Lung (tissue), 12 donors: ENCODE measurements around the gene TP53RK. TPM values are rescaled to one million over a fixed set of nuclear protein-coding genes. Genes with fewer than 3 reads are reported as not detected.

ENCODE experiments used
- ATAC-seq: fragments of 200-7000 bp; cut with Tn5 transposase; one replicate; pipeline ENCODE4 v1.9.1; 2020; ENCODE audit warnings: moderate number of reproducible peaks; ENCODE audit not compliant: insufficient read depth, low FRiP score
- DNase-seq, 3 donors: peaks; one replicate each; pipeline ENCODE4 v3.0.0-alpha.2; 2013 to 2017
- H3K27ac ChIP-seq, 2 donors: one replicate each; pipeline ENCODE4 v1.5.1; 2013; ENCODE audit warnings: mild to moderate bottlenecking in 2 of 2, moderate library complexity in 2 of 2, control low read depth in 1 of 2, inconsistent platforms in 1 of 2, low read depth in 1 of 2, low read length in 1 of 2
- H3K27me3 ChIP-seq, 3 donors: one replicate each; pipeline ENCODE4 v1.5.1; 2013; ENCODE audit warnings: low read length in 2 of 3; ENCODE audit not compliant: control insufficient read depth in 3 of 3, insufficient read depth in 3 of 3
- H3K36me3 ChIP-seq, 4 donors: one replicate each; pipeline ENCODE4 v1.5.1; 2013; ENCODE audit warnings: low read length in 4 of 4, mild to moderate bottlenecking in 1 of 4, moderate library complexity in 1 of 4; ENCODE audit not compliant: control insufficient read depth in 4 of 4, insufficient read depth in 4 of 4
- H3K4me1 ChIP-seq, 5 donors: one replicate each; pipeline ENCODE4 v1.5.1; 2013; ENCODE audit warnings: low read length in 5 of 5, mild to moderate bottlenecking in 2 of 5, moderate library complexity in 1 of 5; ENCODE audit not compliant: control insufficient read depth in 5 of 5, insufficient read depth in 5 of 5
- H3K4me3 ChIP-seq: one replicate; pipeline ENCODE4 v1.5.1; 2013; ENCODE audit warnings: mild to moderate bottlenecking, control low read depth, moderate library complexity
- H3K9ac ChIP-seq, 2 donors: one replicate each; pipeline ENCODE4 v1.5.1; 2013; ENCODE audit warnings: low read length in 2 of 2, control low read depth in 1 of 2; ENCODE audit not compliant: insufficient read depth in 1 of 2
- H3K9me3 ChIP-seq, 4 donors: one replicate each; pipeline ENCODE4 v1.5.1; 2013; ENCODE audit warnings: low read length in 3 of 4, mild to moderate bottlenecking in 1 of 4, moderate library complexity in 1 of 4; ENCODE audit not compliant: control insufficient read depth in 4 of 4, insufficient read depth in 3 of 4
- WGBS, 2 donors: extraction: QIAGEN DNeasy Blood & Tissue Kit; methylation state at CpG; one replicate each; pipeline ENCODE4 v1.1.7; 2013; 5-methylcytosine and 5-hydroxymethylcytosine counted together
- polyA plus RNA-seq, 2 donors: library from polyadenylated mRNA; stranded (reverse); fragments of 200-250 nt; gene quantifications; one replicate each; pipeline ENCODE4 v1.2.1, GENCODE V29; 2013
- total RNA-seq, 2 donors: library from RNA; depleted of rRNA in 1 of 2; stranded (reverse); fragments of >200 nt in 1 of 2; gene quantifications; one replicate each; pipeline ENCODE4 v1.2.1, GENCODE V29; 2014 to 2021
- TF ChIP-seq, protein P1 (sequence below): IDR thresholded peaks from 2 replicates; pipeline ENCODE4 v1.5.1; 2012; ENCODE audit warnings: mild to moderate bottlenecking; ENCODE audit errors: control extremely low read depth, extremely low read depth
- donor health status: control.
- donor health status: control.
- donor health status: Bipolar disorder and iron deficiency.
- donor health status: healthy.
- donor health status: DM: yes; HTN: yes; CAD: no.

The TP53RK gene
- total and polyA plus RNA-seq, 4 donors = 11.6 to 15.7 (median 12.5) TPM

DNA sequence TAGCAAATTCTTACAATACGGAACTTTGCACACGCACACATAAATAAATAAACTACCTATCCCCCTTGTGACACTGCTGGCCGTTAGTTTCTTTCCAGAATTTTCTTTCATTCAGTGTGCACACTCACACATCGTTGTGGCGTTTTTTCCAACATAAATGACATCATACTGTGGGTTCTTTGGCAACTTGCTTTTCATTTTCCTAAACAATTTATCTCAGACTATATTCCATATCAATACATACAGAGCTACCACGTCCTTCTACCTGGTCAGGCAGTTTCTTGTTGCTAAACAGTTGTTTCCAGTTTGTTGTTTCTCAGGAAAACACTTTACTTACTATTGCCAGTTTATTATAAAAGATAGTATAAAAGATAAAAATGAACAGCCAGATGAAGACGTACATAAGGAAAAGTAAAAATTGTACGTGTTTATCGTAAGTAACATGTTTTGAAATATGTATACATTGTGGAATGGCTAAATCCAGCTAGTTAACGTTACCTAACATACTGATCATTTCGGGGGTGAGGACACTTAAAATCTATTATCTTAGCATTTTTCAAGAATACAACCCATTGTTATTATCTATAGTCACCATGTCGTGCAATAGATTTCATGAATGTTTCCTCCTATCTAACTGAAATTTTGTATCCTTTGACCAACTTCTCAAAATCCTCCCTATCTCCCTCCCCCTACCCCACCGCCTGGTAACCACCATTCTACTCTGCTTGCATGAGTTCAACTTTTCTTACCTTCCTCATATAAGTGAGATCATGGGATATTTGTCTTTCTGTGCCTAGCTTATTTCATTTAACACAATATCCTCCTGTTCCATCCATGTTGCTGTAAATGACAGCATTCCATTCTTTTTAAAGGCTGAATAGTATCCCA is 1.2 kb upstream of the TP53RK start:
- Histone ChIP-seq H3K9me3 (no peaks in the 10 kb centered on the region), H3K36me3 (peaks cover 0 to 9% (median 3%) of the 10 kb centered on the region in 4 donors), H3K27me3 (no peaks in the 10 kb centered on the region), H3K4me1 (peaks cover 0 to 13% (median 1%) of the 10 kb centered on the region in 5 donors), H3K4me3 (no peak overlapping the region), H3K9ac (peak overlapping the region in 1 of 2 donors; percentile 77), H3K27ac (peak overlapping the region in 1 of 2 donors; percentile 80)
- DNase-seq = peak in 2 of 3 donors; percentile 44 to 54
- 39 to 48% methylated on average over 13 of the region's 13 CpGs for WGBS, 2 donors
- ATAC-seq = no peak
- TF ChIP-seq, protein P1, sequence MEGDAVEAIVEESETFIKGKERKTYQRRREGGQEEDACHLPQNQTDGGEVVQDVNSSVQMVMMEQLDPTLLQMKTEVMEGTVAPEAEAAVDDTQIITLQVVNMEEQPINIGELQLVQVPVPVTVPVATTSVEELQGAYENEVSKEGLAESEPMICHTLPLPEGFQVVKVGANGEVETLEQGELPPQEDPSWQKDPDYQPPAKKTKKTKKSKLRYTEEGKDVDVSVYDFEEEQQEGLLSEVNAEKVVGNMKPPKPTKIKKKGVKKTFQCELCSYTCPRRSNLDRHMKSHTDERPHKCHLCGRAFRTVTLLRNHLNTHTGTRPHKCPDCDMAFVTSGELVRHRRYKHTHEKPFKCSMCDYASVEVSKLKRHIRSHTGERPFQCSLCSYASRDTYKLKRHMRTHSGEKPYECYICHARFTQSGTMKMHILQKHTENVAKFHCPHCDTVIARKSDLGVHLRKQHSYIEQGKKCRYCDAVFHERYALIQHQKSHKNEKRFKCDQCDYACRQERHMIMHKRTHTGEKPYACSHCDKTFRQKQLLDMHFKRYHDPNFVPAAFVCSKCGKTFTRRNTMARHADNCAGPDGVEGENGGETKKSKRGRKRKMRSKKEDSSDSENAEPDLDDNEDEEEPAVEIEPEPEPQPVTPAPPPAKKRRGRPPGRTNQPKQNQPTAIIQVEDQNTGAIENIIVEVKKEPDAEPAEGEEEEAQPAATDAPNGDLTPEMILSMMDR = no peak

DNA sequence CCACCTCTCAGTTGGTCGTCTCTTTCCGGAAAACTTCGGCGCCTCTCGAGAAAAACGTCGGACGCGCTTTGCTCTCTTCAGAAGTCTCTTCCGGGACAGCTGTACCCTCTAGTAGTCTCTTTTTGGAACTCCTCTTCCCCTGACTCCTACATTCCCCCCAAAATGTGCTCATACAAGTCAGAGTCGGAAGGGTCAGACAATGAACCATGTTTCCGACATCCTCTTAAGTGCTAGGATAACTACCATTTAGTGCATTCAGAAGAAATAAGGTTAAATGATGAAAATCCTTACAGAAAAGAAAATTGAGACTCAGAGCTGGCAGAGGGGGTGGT is 476 bp upstream of the TP53RK start:
- H3K9me3 ChIP-seq = no peaks in the 10 kb centered on the region
- peak overlapping the region; percentile 66 to 80 for H3K27ac ChIP-seq
- WGBS, 2 donors = 0 to 1% methylated on average over 12 of the region's 12 CpGs
- H3K9ac ChIP-seq = peak overlapping the region; percentile 0 to 77
- H3K4me1 ChIP-seq = peaks cover 0 to 13% (median 1%) of the 10 kb centered on the region in 5 donors
- ATAC-seq (no peak), DNase-seq (no peak)
- TF ChIP-seq, protein P1 = no peak
- H3K4me3 ChIP-seq = no peak overlapping the region
- peaks cover 0 to 9% (median 3%) of the 10 kb centered on the region in 4 donors for H3K36me3 ChIP-seq
- no peaks in the 10 kb centered on the region for H3K27me3 ChIP-seq

DNA sequence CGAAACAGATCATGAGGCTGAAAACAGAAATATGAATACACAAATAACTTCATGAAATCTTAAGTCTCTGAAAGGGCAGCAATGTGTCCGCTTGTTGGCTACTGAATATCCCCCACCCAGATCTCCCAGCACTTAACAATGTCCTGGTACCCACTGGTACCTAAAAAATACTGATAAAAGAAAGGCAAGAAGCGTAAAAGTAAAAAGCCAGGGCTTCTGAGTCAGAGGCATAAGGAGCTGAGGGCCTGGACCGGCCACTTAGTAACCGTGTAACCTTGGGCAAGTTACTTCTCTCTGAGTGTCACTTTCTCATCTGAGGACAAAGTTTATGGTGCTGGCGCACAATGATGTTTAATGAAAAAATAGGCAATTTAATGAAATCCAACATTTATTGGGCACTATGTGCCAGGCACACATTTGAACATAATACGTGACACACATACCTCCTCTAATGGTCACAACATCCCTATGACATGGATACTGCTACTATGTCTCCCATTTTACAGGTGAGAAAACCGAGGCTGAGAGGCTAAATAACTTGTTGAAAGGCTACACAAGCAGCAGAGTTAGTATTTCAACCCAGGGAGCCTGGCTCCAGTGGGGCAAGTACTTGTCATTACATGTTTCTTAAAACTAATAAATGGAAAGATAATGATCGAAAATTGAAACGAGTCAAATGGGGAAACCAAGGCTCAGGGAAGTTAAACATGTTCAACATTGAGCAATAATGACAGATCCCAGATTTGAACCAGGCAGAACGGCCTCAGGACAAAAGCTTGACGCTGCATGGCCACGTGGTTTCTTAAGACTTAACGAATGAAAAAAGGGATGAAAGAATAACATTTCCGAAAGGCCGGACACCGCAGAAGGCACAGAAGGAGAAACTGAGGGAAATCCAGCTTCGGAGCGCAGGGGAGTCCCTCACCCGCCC is 828 bp downstream of the TP53RK start:
- DNase-seq (peak in 2 of 3 donors; percentile 66 to 72), ATAC-seq (no peak)
- Histone ChIP-seq H3K4me1 (peaks cover 0 to 25% (median 2%) of the 10 kb centered on the region in 5 donors), H3K36me3 (peaks cover 0 to 9% (median 3%) of the 10 kb centered on the region in 4 donors), H3K9ac (peak overlapping the region; percentile 91 to 97), H3K27ac (peak overlapping the region; percentile 97), H3K9me3 (no peaks in the 10 kb centered on the region), H3K27me3 (no peaks in the 10 kb centered on the region), H3K4me3 (peak overlapping the region; percentile 85)
- TF ChIP-seq, protein P1 = no peak
- 15 to 19% methylated on average over 20 of the region's 20 CpGs for WGBS, 2 donors
